K562 (cell line): Measurements from ENCODE around the gene SNX3. TPM values are rescaled to one million over a fixed set of nuclear protein-coding genes. Genes with fewer than 3 reads are reported as not detected.

ENCODE experiments used
- ATAC-seq: fragments of 200-7000 bp; cut with Tn5 transposase; 3 replicates; pipeline ENCODE4 v1.9.1; 2020; ENCODE audit warnings: moderate library complexity
- BruUV-seq: library from RNA; stranded (reverse); fragments of 400-500 nt; replicated peaks from 2 replicates; lab custom pipeline; 2021; lab: Mats Ljungman, UMichigan
- CTCF ChIA-PET: fragments of 300-600 bp; formaldehyde crosslinking; extraction: SDS; loops from one replicate; lab custom pipeline; 2021; ENCODE audit warnings: low intra/inter-chr PET ratio; lab: Yijun Ruan, JAX
- POLR2A ChIA-PET: fragments of 300-600, 350-650 bp; sonication (Branson Sonifier 250); formaldehyde crosslinking; extraction: SDS; loops from one replicate; lab custom pipeline; 2021; ENCODE audit warnings: antibody characterized with exemption, inconsistent platforms; lab: Yijun Ruan, JAX
- DNase-seq, 4 experiments: peaks; one replicate each; pipeline versions ENCODE4 v3.0.0 to v3.0.0-alpha.2; 2011 to 2018; ENCODE audit warnings: low spot score in 3 of 4, mixed read lengths in 3 of 4; ENCODE audit errors: extremely low read depth in 1 of 4
- FAIRE-seq: peaks from 2 replicates; lab custom pipeline; 2011; peaks lifted over from hg19 to GRCh38; lab: Jason Lieb, UNC
- H2AFZ ChIP-seq: 2 replicates; pipeline ENCODE4 v1.6.0; 2011; ENCODE audit warnings: low read depth, low read length, control low read depth, inconsistent platforms
- H3K27ac ChIP-seq: fragments of 200-600 bp; 3 replicates; pipeline ENCODE4 v1.8.0; 2011; ENCODE audit warnings: low read depth, mild to moderate bottlenecking, control low read depth, inconsistent platforms, low read length, moderate library complexity, mixed read lengths; ENCODE audit errors: extremely low read depth
- H3K27me3 ChIP-seq, 2 experiments: fragments of 300-600 bp in 1 of 2; 2 replicates in 1 of 2; 3 replicates in 1 of 2; pipeline versions ENCODE4 v1.6.0 to v1.8.0; 2011; ENCODE audit warnings: inconsistent platforms in 2 of 2, low read length in 2 of 2, mild to moderate bottlenecking in 1 of 2, mixed read lengths in 1 of 2, moderate library complexity in 1 of 2; ENCODE audit not compliant: control insufficient read depth in 2 of 2, insufficient read depth in 2 of 2
- H3K36me3 ChIP-seq: fragments of 300-600 bp; 3 replicates; pipeline ENCODE4 v1.8.0; 2011; ENCODE audit warnings: mild to moderate bottlenecking, low read length, inconsistent platforms; ENCODE audit not compliant: control insufficient read depth, insufficient read depth
- H3K4me1 ChIP-seq, 2 experiments: fragments of 200-600 bp in 1 of 2; replicated peaks in 1 of 2; 2 replicates in 1 of 2; 3 replicates in 1 of 2; pipeline versions ENCODE4 v1.5.1 to v1.8.0; 2011; ENCODE audit warnings: inconsistent platforms in 2 of 2, low read length in 2 of 2, mild to moderate bottlenecking in 1 of 2, mixed read lengths in 1 of 2, moderate library complexity in 1 of 2; ENCODE audit not compliant: control insufficient read depth in 2 of 2, insufficient read depth in 2 of 2
- H3K4me2 ChIP-seq: 2 replicates; pipeline ENCODE4 v1.6.1; 2011; ENCODE audit warnings: low read length, control low read depth, inconsistent platforms, mixed read lengths; ENCODE audit not compliant: insufficient read depth
- H3K4me3 ChIP-seq: fragments of 200-600 bp; sonication (generic), shearing (Covaris generic); 2 replicates; pipeline ENCODE4 v1.5.1; 2016; ENCODE audit warnings: control low read depth, inconsistent platforms
- H3K79me2 ChIP-seq: fragments of 200-600 bp; 3 replicates; pipeline ENCODE4 v1.8.0; 2011; ENCODE audit warnings: low read length, inconsistent platforms; ENCODE audit not compliant: control insufficient read depth, insufficient read depth
- H3K9ac ChIP-seq, 2 experiments: 2 replicates each; pipeline versions ENCODE4 v1.6.0 to v1.6.1; 2011; ENCODE audit warnings: low read depth in 2 of 2, low read length in 2 of 2, control low read depth in 1 of 2, inconsistent platforms in 1 of 2, mild to moderate bottlenecking in 1 of 2, mixed read lengths in 1 of 2; ENCODE audit not compliant: insufficient read depth in 1 of 2
- H3K9me1 ChIP-seq: one replicate; pipeline ENCODE4 v1.6.0; 2011; ENCODE audit warnings: inconsistent platforms, mild to moderate bottlenecking, low read length, moderate library complexity; ENCODE audit not compliant: control insufficient read depth, insufficient read depth
- H3K9me3 ChIP-seq: replicated peaks from 2 replicates; pipeline ENCODE4 v1.5.1; 2011; ENCODE audit warnings: low read depth, low read length, inconsistent platforms; ENCODE audit not compliant: control insufficient read depth, insufficient read depth
- H4K20me1 ChIP-seq: replicated peaks from 2 replicates; pipeline ENCODE4 v1.6.1; 2011; ENCODE audit warnings: low read length, inconsistent platforms, mixed read lengths; ENCODE audit not compliant: control insufficient read depth, insufficient read depth
- HDAC2 ChIP-seq: fragments of 450-650 bp; IDR thresholded peaks from 2 replicates; pipeline ENCODE4 v1.6.1; 2016; ENCODE audit warnings: mild to moderate bottlenecking
- HNRNPLL ChIP-seq: fragments of 200-400 bp; formaldehyde crosslinking; IDR thresholded peaks from 2 replicates; pipeline ENCODE4 v1.6.1; 2017; ENCODE audit warnings: low read length, low read depth, mild to moderate bottlenecking; ENCODE audit not compliant: poor library complexity, severe bottlenecking
- MBD2 ChIP-seq: sonication (generic); IDR thresholded peaks from 2 replicates; pipeline ENCODE4 v1.6.1; 2016; ENCODE audit warnings: low read depth, borderline replicate concordance
- MECOM ChIP-seq: fragments of 250-450 bp; sonication (Bioruptor Pico); IDR thresholded peaks from 2 replicates; pipeline ENCODE4 v1.8.0; 2022; ENCODE audit warnings: inconsistent platforms
- MYC ChIP-seq, 2 experiments: fragments of 250-450 bp in 1 of 2; sonication (Bioruptor Pico) in 1 of 2; IDR thresholded peaks; 2 replicates each; pipeline versions ENCODE4 v1.5.1 to v1.6.1; 2012 to 2021; ENCODE audit warnings: low read depth in 2 of 2, borderline replicate concordance in 1 of 2, improper control_type of control experiment in 1 of 2, low read length in 1 of 2, mild to moderate bottlenecking in 1 of 2, moderate library complexity in 1 of 2
- NCOA2 ChIP-seq, 2 experiments: fragments of 450-650 bp; IDR thresholded peaks; 2 replicates each; pipeline ENCODE4 v1.6.1; 2018; ENCODE audit warnings: mild to moderate bottlenecking in 2 of 2, moderate library complexity in 1 of 2; ENCODE audit not compliant: partially characterized antibody in 2 of 2
- NCOA4 ChIP-seq: fragments of 450-650 bp; IDR thresholded peaks from 2 replicates; pipeline ENCODE4 v1.6.1; 2018; ENCODE audit warnings: mild to moderate bottlenecking; ENCODE audit not compliant: partially characterized antibody
- RAD21 ChIP-seq, 2 experiments: fragments of 250-450 bp in 1 of 2; fragments of 450-650 bp in 1 of 2; sonication (Bioruptor Pico) in 1 of 2; formaldehyde crosslinking in 1 of 2; IDR thresholded peaks in 1 of 2; conservative IDR thresholded peaks in 1 of 2; 2 replicates each; pipeline versions ENCODE4 v1.4.0 to v1.8.0; 2020 to 2022; ENCODE audit warnings: mild to moderate bottlenecking in 2 of 2, moderate library complexity in 1 of 2
- SAP30 ChIP-seq: fragments of 200-600 bp; sonication (generic); IDR thresholded peaks from 2 replicates; pipeline ENCODE4 v1.6.1; 2012; ENCODE audit warnings: borderline replicate concordance, low read depth, mild to moderate bottlenecking, moderate library complexity, low read length, control low read depth, inconsistent platforms; ENCODE audit not compliant: insufficient read depth, poor library complexity, severe bottlenecking
- TAF1 ChIP-seq: IDR thresholded peaks from 2 replicates; pipeline ENCODE4 v1.6.1; 2011; ENCODE audit warnings: mild to moderate bottlenecking, low read length, moderate library complexity; ENCODE audit not compliant: insufficient read depth, control insufficient read depth, severe bottlenecking; ENCODE audit errors: extremely low read depth
- ZFPM2 ChIP-seq: fragments of 250-450 bp; sonication (Bioruptor Pico); IDR thresholded peaks from 2 replicates; pipeline ENCODE4 v1.5.1; 2022; ENCODE audit warnings: mild to moderate bottlenecking
- ZNF24 ChIP-seq: fragments of 450-650 bp; IDR thresholded peaks from 2 replicates; pipeline ENCODE4 v1.6.1; 2016
- ZNF695 ChIP-seq: fragments of 450-650 bp; formaldehyde crosslinking; IDR thresholded peaks from 2 replicates; pipeline ENCODE4 v1.4.0; 2020; ENCODE audit warnings: mild to moderate bottlenecking, moderate library complexity
- WGBS: fragments of 100-300 bp; shearing (Covaris generic); methylation state at CpG from one replicate; pipeline ENCODE4 v1.1.6; 2016; ENCODE audit warnings: low coverage, mixed read lengths; ENCODE audit not compliant: insufficient coverage; ENCODE audit errors: missing lambda C conversion rate; 5-methylcytosine and 5-hydroxymethylcytosine counted together
- in situ Hi-C: fragments of 300-500 bp; cut with MboI; formaldehyde crosslinking; loops from 4 replicates; pipeline ENCODE4 v1.15.0; 2018; ENCODE audit warnings: inconsistent platforms, mixed read lengths
- intact Hi-C: fragments of 100-400 bp; cut with micrococcal nuclease; formaldehyde crosslinking; loops from 2 replicates; pipeline ENCODE4 v1.14.2; 2022
- polyA plus RNA-seq, 8 experiments: library from polyadenylated mRNA; depleted of rRNA in 4 of 8; stranded (reverse) in 5 of 8; unstranded in 3 of 8; fragments of >200 nt; fragmentation: Nextera tagmentation in 2 of 8; fragmentation: Illumina TruSeq in 1 of 8; extraction: Ambion mirVana in 2 of 8; extraction: Trizol in 1 of 8; gene quantifications; 2 replicates each; pipeline versions ENCODE4 v1.2.1 to v1.2.3, GENCODE V29; 2011 to 2014; ENCODE audit warnings: inconsistent platforms in 1 of 8, missing spikeins in 1 of 8
- total RNA-seq, 7 experiments: library from RNA; depleted of rRNA in 6 of 7; stranded (reverse); fragments of >200 nt in 6 of 7; fragmentation: Illumina TruSeq in 2 of 7; extraction: Trizol in 2 of 7; gene quantifications; 2 replicates each; pipeline versions ENCODE4 v1.2.1 to v1.2.3, GENCODE V29; 2011 to 2021; ENCODE audit warnings: low replicate concordance in 1 of 7

Gene SNX3
- total and polyA plus RNA-seq, 9 of the 15 experiments (the other 6 are each of a cell fraction or from before 2014, with no cell fraction given) = 48.9 to 410 (median 159) TPM

DNA sequence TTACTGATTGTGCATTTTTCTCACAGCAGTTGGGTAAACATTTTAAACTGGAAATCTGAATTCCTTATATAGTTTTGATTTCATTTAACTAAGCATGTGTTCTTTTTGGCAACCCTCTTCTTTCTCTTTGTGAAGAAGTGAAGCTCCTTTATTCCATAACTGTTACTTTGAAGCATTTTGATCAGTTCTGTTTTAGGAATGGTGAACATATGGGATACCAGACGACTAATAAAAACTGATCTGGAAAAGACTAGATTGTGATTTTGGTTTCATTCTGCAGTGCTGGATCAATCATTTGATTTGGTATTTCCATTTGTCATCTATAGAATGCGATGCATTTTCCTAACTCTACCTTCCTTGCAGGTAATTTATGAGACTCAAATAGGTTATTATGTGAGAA lies 43.8 kb upstream of the SNX3 start (continued):
- no peak for TF ChIP-seq HDAC2

DNA sequence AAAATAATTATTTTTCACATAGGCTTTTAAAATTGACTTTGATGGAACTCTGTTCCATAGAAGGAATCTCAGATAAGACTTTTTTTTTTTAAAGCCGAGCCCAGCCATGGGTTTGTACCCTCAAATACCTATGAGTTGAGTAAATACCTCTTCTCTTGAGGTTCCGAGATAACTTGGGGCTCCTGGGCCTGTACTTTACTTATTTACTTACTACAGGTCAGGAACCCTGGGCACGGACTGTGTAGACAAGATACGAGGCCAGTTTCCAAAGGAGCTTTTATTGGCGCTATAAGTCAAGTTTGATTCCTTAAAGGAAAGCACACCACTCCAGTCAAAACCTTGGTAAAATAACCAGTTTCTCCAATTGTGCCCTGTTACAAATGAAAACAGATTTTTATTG lies 41.5 kb upstream of the SNX3 start:
- no peak for TF ChIP-seq MYC (IDR thresholded peaks at IDR 0.05; ENCODE audit: low read depth, low read length)
- TF ChIP-seq MYC (CRISPR knock-in tag; IDR thresholded peaks at IDR 0.05; ENCODE audit: borderline replicate concordance, low read depth) = no peak
- no TSS peak for BruUV-seq
- in situ Hi-C loops = no loop called here
- 83% methylated on average over 5 of the region's 5 CpGs for WGBS
- Histone ChIP-seq H3K9me1 (no peaks in the 10 kb centered on the region), H4K20me1 (no peaks in the 10 kb centered on the region), H3K9ac (no peak overlapping the region), H2AFZ (no peak overlapping the region), H3K9me3 (no peaks in the 10 kb centered on the region), H3K79me2 (peaks cover 10% of the 10 kb centered on the region; the same call in 2 of the 3 replicates), H3K4me3 (no peak overlapping the region), H3K4me1 (peaks cover 0 to 3% of the 10 kb centered on the region in 2 experiments; a peak in 1 of 5 replicates), H3K36me3 (no peaks in the 10 kb centered on the region), H3K27me3 (no peaks in the 10 kb centered on the region), H3K27ac (no peak overlapping the region), H3K4me2 (no peak overlapping the region)
- POLR2A ChIA-PET = no interaction called here
- intact Hi-C loops = no loop called here
- ATAC-seq (no peak), DNase-seq (no peak), FAIRE-seq (no peak)
- CTCF ChIA-PET = no interaction called here

DNA sequence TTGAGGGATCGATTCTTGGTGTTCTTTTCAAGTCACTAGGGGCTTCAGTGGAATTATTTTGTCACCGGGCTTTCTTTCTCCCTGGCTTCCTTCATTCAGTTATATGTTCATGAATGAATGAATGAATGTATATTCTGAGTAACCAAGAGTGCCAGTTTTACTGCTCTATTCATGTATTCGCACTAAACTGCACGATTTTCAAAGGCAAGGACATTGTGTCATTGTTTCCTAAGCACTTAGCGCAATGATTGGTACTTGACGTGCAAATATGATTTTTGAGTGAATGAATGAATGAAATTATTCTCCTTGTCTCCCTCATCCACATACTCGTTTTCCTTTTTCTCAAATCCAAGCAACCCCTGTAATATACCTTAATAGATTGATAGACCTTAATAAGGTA lies 34.8 kb upstream of the SNX3 start:
- Histone ChIP-seq H3K9me1 (no peaks in the 10 kb centered on the region), H3K9me3 (no peaks in the 10 kb centered on the region), H3K4me2 (peak overlapping the region; percentile 90), H2AFZ (peak overlapping the region; percentile 95), H3K79me2 (peaks cover 32% of the 10 kb centered on the region), H3K27me3 (no peaks in the 10 kb centered on the region), H3K4me3 (peak overlapping the region; percentile 55), H3K9ac (peak overlapping the region; percentile 88 to 97), H3K4me1 (peaks cover 3 to 14% of the 10 kb centered on the region in 2 experiments; a peak in 3 of 5 replicates), H3K27ac (peak overlapping the region; percentile 90), H3K36me3 (no peaks in the 10 kb centered on the region; the same call in 2 of the 3 replicates), H4K20me1 (no peaks in the 10 kb centered on the region)
- WGBS = under 1% methylated on average over 7 of the region's 7 CpGs
- intact Hi-C loops = loop anchor here (1.0 to 2.0 kb wide), 2 partner anchors 35 to 66 kb away; partner anchors contain the start of gene SNX3
- DNase-seq (no peak), FAIRE-seq (no peak), ATAC-seq (no peak)
- in situ Hi-C loops = no loop called here
- POLR2A ChIA-PET = interaction anchor here (1.2 to 2.1 kb wide), 3 partner anchors 20 to 35 kb away, joined by 5 to 6 read pairs (median 5); partner anchors contain the start of gene SNX3
- CTCF ChIA-PET = no interaction called here
- no TSS peak for BruUV-seq
- TF ChIP-seq MECOM (CRISPR knock-in tag) (no peak), ZFPM2 (0 out of 2 replicates have a peak, but pooled peaks have one; percentile 35), MBD2 (no peak), NCOA4 (no peak), ZNF24 (peak; percentile 93), SAP30 (peak; percentile 10), TAF1 (no peak), NCOA2 (IDR thresholded peaks at IDR 0.05; ENCODE audit: partially characterized antibody in 2 of 2) (no peak), ZNF695 (CRISPR knock-in tag) (no peak), RAD21 (CRISPR knock-in tag; conservative IDR thresholded peaks at IDR 0.05 in 1 of 2, IDR thresholded peaks at IDR 0.05 in 1 of 2) (0 out of 4 replicates have a peak, but pooled peaks of 1 of the 2 experiments have one; percentile 14), HNRNPLL (peak; percentile 75)
